Esophagus muscularis mucosa (tissue), 3 donors: ENCODE results near the gene NOS1.

Experiments used
- POLR2AphosphoS5 ChIP-seq, 2 donors: sonication (generic); formaldehyde crosslinking; IDR thresholded peaks; one replicate each; pipeline ENCODE4 v1.6.1; 2017; ENCODE audit warnings: antibody characterized with exemption in 2 of 2
- TF ChIP-seq, protein P1 (sequence below), 3 experiments: fragments of 200-600 bp in 2 of 3; fragments of 450-650 bp in 1 of 3; sonication (generic) in 2 of 3; IDR thresholded peaks; one replicate each; pipeline ENCODE4 v1.5.1; 2017 to 2019; ENCODE audit warnings: antibody characterized with exemption in 3 of 3, mild to moderate bottlenecking in 2 of 3, moderate library complexity in 1 of 3

GRCh38 chr12:117236456-117237001 lies 124.9 kb downstream of the NOS1 start:
- TF ChIP-seq, protein P1, sequence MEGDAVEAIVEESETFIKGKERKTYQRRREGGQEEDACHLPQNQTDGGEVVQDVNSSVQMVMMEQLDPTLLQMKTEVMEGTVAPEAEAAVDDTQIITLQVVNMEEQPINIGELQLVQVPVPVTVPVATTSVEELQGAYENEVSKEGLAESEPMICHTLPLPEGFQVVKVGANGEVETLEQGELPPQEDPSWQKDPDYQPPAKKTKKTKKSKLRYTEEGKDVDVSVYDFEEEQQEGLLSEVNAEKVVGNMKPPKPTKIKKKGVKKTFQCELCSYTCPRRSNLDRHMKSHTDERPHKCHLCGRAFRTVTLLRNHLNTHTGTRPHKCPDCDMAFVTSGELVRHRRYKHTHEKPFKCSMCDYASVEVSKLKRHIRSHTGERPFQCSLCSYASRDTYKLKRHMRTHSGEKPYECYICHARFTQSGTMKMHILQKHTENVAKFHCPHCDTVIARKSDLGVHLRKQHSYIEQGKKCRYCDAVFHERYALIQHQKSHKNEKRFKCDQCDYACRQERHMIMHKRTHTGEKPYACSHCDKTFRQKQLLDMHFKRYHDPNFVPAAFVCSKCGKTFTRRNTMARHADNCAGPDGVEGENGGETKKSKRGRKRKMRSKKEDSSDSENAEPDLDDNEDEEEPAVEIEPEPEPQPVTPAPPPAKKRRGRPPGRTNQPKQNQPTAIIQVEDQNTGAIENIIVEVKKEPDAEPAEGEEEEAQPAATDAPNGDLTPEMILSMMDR (IDR thresholded peaks at IDR 0.05): peak; percentile 38 to 65 (median 59)
- no peak for TF ChIP-seq POLR2AphosphoS5 (IDR thresholded peaks at IDR 0.05)
